Kidney tubule cell (primary cell): ENCODE measurements around the gene CERS2.
A peak's percentile ranks its signal among the peaks of the same experiment; 100 is the strongest.

Experiments
- DNase-seq: peaks from one replicate; pipeline ENCODE4 v3.0.0-alpha.2; 2018; ENCODE audit warnings: low spot score

Gene CERS2

GRCh38 chr1:150997949-150998348 lies 23.3 kb upstream of the CERS2 start:
- no peak for DNase-seq

- DNase-seq, result no peak
Measured at GRCh38 chr1:150997126-150997872, 22.7 kb upstream of the CERS2 start.

GRCh38 chr1:150995896-150996295 lies 21.3 kb upstream of the CERS2 start:
- DNase-seq, result no peak

GRCh38 chr1:150995460-150995859 lies 20.8 kb upstream of the CERS2 start:
- no peak for DNase-seq

- no peak for DNase-seq
Measured at GRCh38 chr1:150994248-150994647, 19.6 kb upstream of the CERS2 start.

GRCh38 chr1:150992626-150993025 lies 18.0 kb upstream of the CERS2 start:
- DNase-seq, result peak; percentile 61

GRCh38 chr1:150987924-150988323 lies 13.3 kb upstream of the CERS2 start:
- DNase-seq, result no peak

- peak; percentile 61 for DNase-seq
Measured at GRCh38 chr1:150985179-150985825, 10.7 kb upstream of the CERS2 start.

- peak; percentile 63 for DNase-seq
Measured at GRCh38 chr1:150981805-150982712, 7.4 kb upstream of the CERS2 start, which contains the start of gene ANXA9. Gene ANXA9 (plus strand): TSS chr1:150982292. CDS start chr1:150983106, 814 bp downstream.

GRCh38 chr1:150981177-150981804 lies 6.7 kb upstream of the CERS2 start:
- DNase-seq, result peak; percentile 64

GRCh38 chr1:150979092-150980056 lies 4.7 kb upstream of the CERS2 start:
- peak; percentile 89 for DNase-seq

- DNase-seq, result peak; percentile 94
Measured at GRCh38 chr1:150976879-150977694, 2.5 kb upstream of the CERS2 start.

- no peak for DNase-seq
Measured at GRCh38 chr1:150976401-150976821, 1.8 kb upstream of the CERS2 start.

GRCh38 chr1:150973836-150974579 lies 627 bp downstream of the CERS2 start:
- peak; percentile 53 for DNase-seq

GRCh38 chr1:150973258-150973835 lies 1.3 kb downstream of the CERS2 start:
- DNase-seq, result peak; percentile 32

- DNase-seq, result no peak
Measured at GRCh38 chr1:150972417-150972940, 2.2 kb downstream of the CERS2 start.

- peak; percentile 66 for DNase-seq
Measured at GRCh38 chr1:150971583-150972416, 2.8 kb downstream of the CERS2 start.
